ENCODE results near the gene CDC42SE2.

DNA sequence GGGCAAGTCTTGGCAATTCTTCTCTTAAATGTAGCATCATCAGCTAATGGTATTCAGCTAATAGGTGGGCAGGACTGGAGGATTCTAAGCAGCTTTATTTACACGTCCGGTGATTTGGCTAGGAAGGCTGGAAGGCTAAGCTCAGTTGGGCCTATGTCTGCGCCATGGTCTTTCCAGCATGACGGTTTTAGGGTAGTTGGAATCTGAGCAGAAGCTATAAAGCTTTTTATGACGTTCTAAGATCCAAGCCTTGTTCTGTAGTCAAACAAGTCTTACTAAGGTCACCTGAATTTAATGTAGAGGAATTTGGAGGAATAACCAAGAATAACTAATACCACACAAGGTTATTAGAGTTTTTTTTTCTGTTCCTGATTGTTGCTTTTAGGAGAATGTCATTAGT is 66.2 kb downstream of the CDC42SE2 start:
- TF ChIP-seq, protein P1, sequence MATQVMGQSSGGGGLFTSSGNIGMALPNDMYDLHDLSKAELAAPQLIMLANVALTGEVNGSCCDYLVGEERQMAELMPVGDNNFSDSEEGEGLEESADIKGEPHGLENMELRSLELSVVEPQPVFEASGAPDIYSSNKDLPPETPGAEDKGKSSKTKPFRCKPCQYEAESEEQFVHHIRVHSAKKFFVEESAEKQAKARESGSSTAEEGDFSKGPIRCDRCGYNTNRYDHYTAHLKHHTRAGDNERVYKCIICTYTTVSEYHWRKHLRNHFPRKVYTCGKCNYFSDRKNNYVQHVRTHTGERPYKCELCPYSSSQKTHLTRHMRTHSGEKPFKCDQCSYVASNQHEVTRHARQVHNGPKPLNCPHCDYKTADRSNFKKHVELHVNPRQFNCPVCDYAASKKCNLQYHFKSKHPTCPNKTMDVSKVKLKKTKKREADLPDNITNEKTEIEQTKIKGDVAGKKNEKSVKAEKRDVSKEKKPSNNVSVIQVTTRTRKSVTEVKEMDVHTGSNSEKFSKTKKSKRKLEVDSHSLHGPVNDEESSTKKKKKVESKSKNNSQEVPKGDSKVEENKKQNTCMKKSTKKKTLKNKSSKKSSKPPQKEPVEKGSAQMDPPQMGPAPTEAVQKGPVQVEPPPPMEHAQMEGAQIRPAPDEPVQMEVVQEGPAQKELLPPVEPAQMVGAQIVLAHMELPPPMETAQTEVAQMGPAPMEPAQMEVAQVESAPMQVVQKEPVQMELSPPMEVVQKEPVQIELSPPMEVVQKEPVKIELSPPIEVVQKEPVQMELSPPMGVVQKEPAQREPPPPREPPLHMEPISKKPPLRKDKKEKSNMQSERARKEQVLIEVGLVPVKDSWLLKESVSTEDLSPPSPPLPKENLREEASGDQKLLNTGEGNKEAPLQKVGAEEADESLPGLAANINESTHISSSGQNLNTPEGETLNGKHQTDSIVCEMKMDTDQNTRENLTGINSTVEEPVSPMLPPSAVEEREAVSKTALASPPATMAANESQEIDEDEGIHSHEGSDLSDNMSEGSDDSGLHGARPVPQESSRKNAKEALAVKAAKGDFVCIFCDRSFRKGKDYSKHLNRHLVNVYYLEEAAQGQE (IDR thresholded peaks at IDR 0.05; ENCODE audit: low read depth): no peak
- no peak for TF ChIP-seq USF1 (IDR thresholded peaks at IDR 0.05)
- no peak for TF ChIP-seq EP300 (IDR thresholded peaks at IDR 0.05; ENCODE audit: borderline replicate concordance)
- TF ChIP-seq MAX (IDR thresholded peaks at IDR 0.05): no peak
- TF ChIP-seq YY1 (IDR thresholded peaks at IDR 0.05; ENCODE audit: low read depth): no peak
